Measurements from ENCODE around the gene SLC66A2.
A peak's percentile ranks its signal among the peaks of the same experiment; 100 is the strongest.

SLC66A2 gene

GRCh38 chr18:79950515-79951341 is 725 bp downstream of the SLC66A2 start:
- peaks cover 0 to 2% of the 10 kb centered on the region in 2 donors for H3K36me3 ChIP-seq (ENCODE audit: control insufficient read depth in 2 of 2, insufficient read depth in 2 of 2, low read length in 2 of 2)
- H3K9ac ChIP-seq (ENCODE audit: low read length in 2 of 2) = peak overlapping the region; percentile 62 to 77
- no peaks in the 10 kb centered on the region for H3K9me3 ChIP-seq (ENCODE audit: control insufficient read depth in 2 of 2, low read length in 2 of 2)
- peaks cover 28% of the 10 kb centered on the region for H3K4me1 ChIP-seq (ENCODE audit: control insufficient read depth, insufficient read depth, low read length)
- no peak overlapping the region for H3K27ac ChIP-seq (ENCODE audit: low read length)
- H3K27me3 ChIP-seq (ENCODE audit: control insufficient read depth in 1 of 2, insufficient read depth in 2 of 2, low read length in 2 of 2) = peaks cover 0 to 7% of the 10 kb centered on the region in 2 donors
- H3K4me3 ChIP-seq (ENCODE audit: low read length in 2 of 2) = peak overlapping the region; percentile 80 to 87

- Histone ChIP-seq H3K27ac (ENCODE audit: low read length) (no peak overlapping the region), H3K4me1 (ENCODE audit: control insufficient read depth, insufficient read depth, low read length) (peaks cover 28% of the 10 kb centered on the region), H3K9me3 (ENCODE audit: control insufficient read depth in 2 of 2, low read length in 2 of 2) (no peaks in the 10 kb centered on the region), H3K9ac (ENCODE audit: low read length in 2 of 2) (peak overlapping the region; percentile 62 to 77), H3K36me3 (ENCODE audit: control insufficient read depth in 2 of 2, insufficient read depth in 2 of 2, low read length in 2 of 2) (peaks cover 0 to 2% of the 10 kb centered on the region in 2 donors), H3K4me3 (ENCODE audit: low read length in 2 of 2) (peak overlapping the region; percentile 80 to 87), H3K27me3 (ENCODE audit: control insufficient read depth in 1 of 2, insufficient read depth in 2 of 2, low read length in 2 of 2) (peaks cover 0 to 7% of the 10 kb centered on the region in 2 donors)
Measured at GRCh38 chr18:79949697-79950487, 1.6 kb downstream of the SLC66A2 start.

- Histone ChIP-seq H3K4me1 (ENCODE audit: control insufficient read depth, insufficient read depth, low read length) (peaks cover 26% of the 10 kb centered on the region), H3K27me3 (ENCODE audit: control insufficient read depth in 1 of 2, insufficient read depth in 2 of 2, low read length in 2 of 2) (peaks cover 0 to 7% of the 10 kb centered on the region in 2 donors), H3K36me3 (ENCODE audit: control insufficient read depth in 2 of 2, insufficient read depth in 2 of 2, low read length in 2 of 2) (peaks cover 0 to 2% of the 10 kb centered on the region in 2 donors), H3K9me3 (ENCODE audit: control insufficient read depth in 2 of 2, low read length in 2 of 2) (no peaks in the 10 kb centered on the region), H3K9ac (ENCODE audit: low read length in 2 of 2) (no peak overlapping the region), H3K4me3 (ENCODE audit: low read length in 2 of 2) (no peak overlapping the region), H3K27ac (ENCODE audit: low read length) (no peak overlapping the region)
Measured at GRCh38 chr18:79948719-79949411, 2.6 kb downstream of the SLC66A2 start.

- H3K4me3 ChIP-seq (ENCODE audit: low read length in 2 of 2) = no peak overlapping the region
- H3K36me3 ChIP-seq (ENCODE audit: control insufficient read depth in 2 of 2, insufficient read depth in 2 of 2, low read length in 2 of 2) = peaks cover 2% of the 10 kb centered on the region in 2 donors
- peaks cover 0 to 7% of the 10 kb centered on the region in 2 donors for H3K27me3 ChIP-seq (ENCODE audit: control insufficient read depth in 1 of 2, insufficient read depth in 2 of 2, low read length in 2 of 2)
- no peak overlapping the region for H3K9ac ChIP-seq (ENCODE audit: low read length in 2 of 2)
- no peaks in the 10 kb centered on the region for H3K9me3 ChIP-seq (ENCODE audit: control insufficient read depth in 2 of 2, low read length in 2 of 2)
- peaks cover 26% of the 10 kb centered on the region for H3K4me1 ChIP-seq (ENCODE audit: control insufficient read depth, insufficient read depth, low read length)
- H3K27ac ChIP-seq (ENCODE audit: low read length) = no peak overlapping the region
Measured at GRCh38 chr18:79947881-79948610, 3.4 kb downstream of the SLC66A2 start.

DNA sequence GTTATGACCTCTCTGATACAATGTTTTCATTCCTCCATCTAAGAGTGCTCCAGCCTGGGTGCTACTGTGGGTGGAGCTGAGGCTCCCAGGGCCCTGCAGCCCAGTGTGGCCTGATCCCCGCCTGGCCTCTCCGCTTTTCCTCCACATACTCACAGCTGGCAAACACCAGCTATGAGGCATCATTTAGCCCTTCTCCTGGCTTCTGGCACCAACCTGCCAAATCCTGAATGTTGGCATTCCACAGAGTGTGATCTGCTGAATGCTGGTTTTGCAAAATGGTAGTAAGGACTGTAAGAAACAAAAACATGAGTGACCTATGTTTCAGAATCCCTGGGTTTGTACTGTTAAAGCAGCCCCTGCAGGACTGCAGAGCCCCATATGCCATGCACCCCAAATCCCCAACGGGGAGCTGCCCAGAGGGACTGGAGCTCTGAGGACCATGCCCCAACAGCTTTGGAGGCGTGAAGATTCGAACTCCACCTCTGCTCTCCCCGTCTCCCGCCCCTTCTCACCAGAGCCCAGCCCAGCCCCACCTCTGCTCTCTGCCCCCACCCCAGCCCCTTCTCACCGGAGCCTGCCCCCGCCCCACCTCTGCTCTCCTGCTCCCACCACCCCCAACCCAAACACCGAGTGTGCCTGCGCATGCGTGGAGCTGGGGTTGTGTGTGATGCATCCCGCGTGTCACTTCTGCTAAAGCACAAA is 4.2 kb downstream of the SLC66A2 start:
- H3K27ac ChIP-seq (ENCODE audit: low read length) = no peak overlapping the region
- no peak overlapping the region for H3K9ac ChIP-seq (ENCODE audit: low read length in 2 of 2)
- H3K4me3 ChIP-seq (ENCODE audit: low read length in 2 of 2) = no peak overlapping the region
- H3K36me3 ChIP-seq (ENCODE audit: control insufficient read depth in 2 of 2, insufficient read depth in 2 of 2, low read length in 2 of 2) = peaks cover 6 to 8% of the 10 kb centered on the region in 2 donors
- peaks cover 24% of the 10 kb centered on the region for H3K4me1 ChIP-seq (ENCODE audit: control insufficient read depth, insufficient read depth, low read length)
- H3K9me3 ChIP-seq (ENCODE audit: control insufficient read depth in 2 of 2, low read length in 2 of 2) = no peaks in the 10 kb centered on the region
- H3K27me3 ChIP-seq (ENCODE audit: control insufficient read depth in 1 of 2, insufficient read depth in 2 of 2, low read length in 2 of 2) = peaks cover 0 to 4% of the 10 kb centered on the region in 2 donors

DNA sequence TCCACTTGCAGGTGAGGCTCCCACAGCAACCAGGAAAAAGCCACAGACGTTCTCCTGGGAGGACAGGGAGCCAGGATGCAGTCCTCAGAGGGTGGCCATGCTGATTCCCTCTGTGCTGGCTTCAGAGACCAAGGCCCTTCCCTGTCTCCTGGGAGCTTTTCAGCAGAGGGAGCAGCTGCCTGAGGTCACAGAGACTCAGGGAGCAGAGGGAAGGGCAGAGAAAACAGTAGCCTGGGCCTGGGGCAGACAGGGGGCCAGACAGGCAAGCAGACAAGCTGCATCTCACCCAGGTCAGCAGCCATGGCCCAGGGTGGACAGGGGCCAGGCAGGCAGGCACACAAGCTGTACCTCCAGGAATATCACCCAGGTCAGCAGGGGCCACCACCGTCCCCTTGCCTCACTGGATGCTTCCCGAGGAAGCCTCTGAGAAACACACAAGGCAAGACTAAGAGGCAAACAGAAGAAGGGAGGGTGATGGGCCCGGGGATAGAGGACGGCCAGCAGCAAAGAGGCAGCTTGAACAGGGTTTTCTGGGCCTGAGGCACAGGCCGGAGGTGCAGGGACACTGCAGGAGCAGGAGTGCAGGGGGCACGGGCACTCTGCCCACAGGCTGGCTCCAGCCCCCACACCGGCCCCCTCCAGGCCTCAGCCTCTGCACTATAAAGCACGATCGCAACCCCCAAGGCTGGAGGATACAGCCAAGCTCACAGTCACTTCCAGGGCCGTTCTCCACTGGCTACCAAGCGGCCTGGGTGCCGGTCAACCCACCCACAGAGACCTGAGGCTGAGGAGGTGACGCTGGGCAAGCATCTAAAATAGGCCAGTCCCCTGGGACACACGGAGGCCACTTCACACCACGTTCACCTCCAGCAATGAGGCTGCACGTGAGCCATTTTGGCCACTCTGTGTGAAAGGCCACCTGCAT is 6.1 kb downstream of the SLC66A2 start:
- no peak overlapping the region for H3K9ac ChIP-seq (ENCODE audit: low read length in 2 of 2)

DNA sequence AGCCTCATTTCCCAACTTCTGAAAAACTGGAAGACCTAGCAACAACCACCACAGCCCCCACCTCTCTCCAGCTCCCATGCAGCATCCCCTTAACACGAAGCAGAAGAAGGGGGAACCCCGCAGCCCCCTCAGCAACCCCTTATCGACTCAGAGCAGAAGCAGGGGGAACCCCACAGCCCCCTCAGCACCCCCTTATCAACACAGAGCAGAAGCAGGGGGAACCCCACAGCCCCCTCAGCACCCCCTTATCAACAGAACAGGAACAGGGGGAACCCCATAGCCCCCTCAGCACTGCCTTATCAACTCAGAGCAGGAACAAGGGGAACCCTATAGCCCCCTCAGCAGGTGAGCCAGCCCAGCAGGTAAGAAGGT is 6.7 kb downstream of the SLC66A2 start:
- Histone ChIP-seq H3K27ac (ENCODE audit: low read length) (no peak overlapping the region), H3K36me3 (ENCODE audit: control insufficient read depth in 2 of 2, insufficient read depth in 2 of 2, low read length in 2 of 2) (peaks cover 12 to 25% of the 10 kb centered on the region in 2 donors), H3K9ac (ENCODE audit: low read length in 2 of 2) (no peak overlapping the region)

More for the DNA sequence above, 6.1 kb downstream of the SLC66A2 start:
- Histone ChIP-seq H3K27ac (ENCODE audit: low read length) (no peak overlapping the region), H3K27me3 (ENCODE audit: control insufficient read depth in 1 of 2, insufficient read depth in 2 of 2, low read length in 2 of 2) (no peaks in the 10 kb centered on the region), H3K4me3 (ENCODE audit: low read length in 2 of 2) (no peak overlapping the region), H3K9me3 (ENCODE audit: control insufficient read depth in 2 of 2, low read length in 2 of 2) (no peaks in the 10 kb centered on the region), H3K36me3 (ENCODE audit: control insufficient read depth in 2 of 2, insufficient read depth in 2 of 2, low read length in 2 of 2) (peaks cover 12 to 20% of the 10 kb centered on the region in 2 donors), H3K4me1 (ENCODE audit: control insufficient read depth, insufficient read depth, low read length) (peaks cover 13% of the 10 kb centered on the region)

GRCh38 chr18:79944126-79944731 is 7.2 kb downstream of the SLC66A2 start:
- H3K4me1 ChIP-seq (ENCODE audit: control insufficient read depth, insufficient read depth, low read length) = peaks cover 3% of the 10 kb centered on the region
- no peak overlapping the region for H3K27ac ChIP-seq (ENCODE audit: low read length)
- no peaks in the 10 kb centered on the region for H3K9me3 ChIP-seq (ENCODE audit: control insufficient read depth in 2 of 2, low read length in 2 of 2)
- H3K9ac ChIP-seq (ENCODE audit: low read length in 2 of 2) = no peak overlapping the region
- no peaks in the 10 kb centered on the region for H3K27me3 ChIP-seq (ENCODE audit: control insufficient read depth in 1 of 2, insufficient read depth in 2 of 2, low read length in 2 of 2)
- peaks cover 12 to 25% of the 10 kb centered on the region in 2 donors for H3K36me3 ChIP-seq (ENCODE audit: control insufficient read depth in 2 of 2, insufficient read depth in 2 of 2, low read length in 2 of 2)
- H3K4me3 ChIP-seq (ENCODE audit: low read length in 2 of 2) = no peak overlapping the region

More for the DNA sequence above, 6.7 kb downstream of the SLC66A2 start:
- H3K9me3 ChIP-seq (ENCODE audit: control insufficient read depth in 2 of 2, low read length in 2 of 2) = no peaks in the 10 kb centered on the region
- H3K4me1 ChIP-seq (ENCODE audit: control insufficient read depth, insufficient read depth, low read length) = peaks cover 7% of the 10 kb centered on the region
- no peak overlapping the region for H3K4me3 ChIP-seq (ENCODE audit: low read length in 2 of 2)
- H3K27me3 ChIP-seq (ENCODE audit: control insufficient read depth in 1 of 2, insufficient read depth in 2 of 2, low read length in 2 of 2) = no peaks in the 10 kb centered on the region

All from stomach smooth muscle (tissue), 2 donors.